Neural crest cell (in vitro differentiated cells): ENCODE measurements around the gene TBC1D10A. TPM values are rescaled to one million over a fixed set of nuclear protein-coding genes. Genes with fewer than 3 reads are reported as not detected.

ENCODE experiments used
- DNase-seq: peaks from one replicate; pipeline ENCODE4 v3.0.0; 2021; ENCODE audit warnings: low read depth, mixed read lengths, low spot score
- H3K27ac Mint-ChIP-seq: one replicate; pipeline ENCODE4 v1.8.0; 2021; ENCODE audit warnings: mild to moderate bottlenecking, mixed read lengths; ENCODE audit not compliant: unreplicated experiment
- H3K27me3 Mint-ChIP-seq: 2 replicates; pipeline ENCODE4 v1.8.0; 2021; ENCODE audit warnings: low read depth, mild to moderate bottlenecking, mixed read lengths
- H3K36me3 Mint-ChIP-seq: 2 replicates; pipeline ENCODE4 v1.8.0; 2021; ENCODE audit warnings: low read depth, mild to moderate bottlenecking, mixed read lengths
- H3K4me1 Mint-ChIP-seq: 2 replicates; pipeline ENCODE4 v1.8.0; 2021; ENCODE audit warnings: mixed read lengths
- H3K4me3 Mint-ChIP-seq: one replicate; pipeline ENCODE4 v1.8.0; 2021; ENCODE audit warnings: mild to moderate bottlenecking, mixed read lengths
- H3K9me3 Mint-ChIP-seq: 2 replicates; pipeline ENCODE4 v1.8.0; 2021; ENCODE audit warnings: mixed read lengths
- total RNA-seq: library from RNA; stranded (reverse); gene quantifications from 2 replicates; pipeline ENCODE4 v1.2.1, GENCODE V29; 2021
- TF ChIP-seq, protein P1 (sequence below): fragments of 200-600 bp; sonication (generic); conservative IDR thresholded peaks from 2 replicates; pipeline ENCODE4 v1.5.0; 2021; ENCODE audit warnings: antibody characterized with exemption, mild to moderate bottlenecking

TBC1D10A gene
- total RNA-seq, 1 donor from 2014 or later = 8.5 TPM

DNA sequence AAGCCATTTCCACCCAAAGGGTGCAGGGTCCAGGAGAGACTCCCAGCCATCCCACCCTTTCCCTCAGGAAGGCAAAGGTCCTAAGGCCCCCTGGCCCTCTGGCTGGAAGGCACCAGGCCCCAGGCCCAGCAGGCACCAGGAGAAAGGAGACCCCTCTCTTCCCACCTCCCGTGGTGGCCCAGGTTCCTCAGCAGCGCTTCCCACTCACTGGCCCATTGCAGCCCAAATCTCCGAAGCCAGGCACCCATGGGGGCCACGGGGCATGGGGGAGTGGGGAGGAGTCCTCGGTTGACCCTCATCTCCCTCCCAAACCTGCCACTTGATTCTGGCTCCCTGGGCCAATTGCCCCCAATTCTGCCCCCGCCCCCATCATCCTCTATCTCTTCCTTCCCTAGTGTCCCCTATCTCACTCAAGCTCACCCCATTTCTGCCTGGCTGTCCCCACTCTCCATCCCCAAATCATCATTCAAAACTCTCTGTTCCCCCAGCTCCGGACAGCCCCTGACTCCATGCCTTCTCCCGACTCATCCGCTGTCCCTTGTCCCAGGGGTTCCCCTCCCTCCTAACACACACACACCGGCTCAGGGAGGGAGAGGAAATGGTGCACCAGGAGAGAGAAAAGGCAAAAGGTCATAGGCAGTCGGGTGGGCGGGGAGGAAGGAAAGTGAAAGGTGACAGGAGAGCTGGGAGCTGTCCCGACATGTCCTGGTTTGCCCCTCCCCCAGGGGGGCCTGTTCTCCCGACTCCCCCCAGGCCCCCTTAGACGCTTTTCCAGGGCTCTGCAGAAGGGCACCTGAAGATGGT lies 81.4 kb downstream of the TBC1D10A start:
- Mint-ChIP-seq H3K9me3 (no peaks in the 10 kb centered on the region), H3K4me3 (peak overlapping the region; percentile 84), H3K27ac (no peak overlapping the region)

GRCh38 chr22:30244641-30245040 lies 82.1 kb downstream of the TBC1D10A start:
- peaks cover 53% of the 10 kb centered on the region for H3K27me3 Mint-ChIP-seq
- TF ChIP-seq, protein P1, sequence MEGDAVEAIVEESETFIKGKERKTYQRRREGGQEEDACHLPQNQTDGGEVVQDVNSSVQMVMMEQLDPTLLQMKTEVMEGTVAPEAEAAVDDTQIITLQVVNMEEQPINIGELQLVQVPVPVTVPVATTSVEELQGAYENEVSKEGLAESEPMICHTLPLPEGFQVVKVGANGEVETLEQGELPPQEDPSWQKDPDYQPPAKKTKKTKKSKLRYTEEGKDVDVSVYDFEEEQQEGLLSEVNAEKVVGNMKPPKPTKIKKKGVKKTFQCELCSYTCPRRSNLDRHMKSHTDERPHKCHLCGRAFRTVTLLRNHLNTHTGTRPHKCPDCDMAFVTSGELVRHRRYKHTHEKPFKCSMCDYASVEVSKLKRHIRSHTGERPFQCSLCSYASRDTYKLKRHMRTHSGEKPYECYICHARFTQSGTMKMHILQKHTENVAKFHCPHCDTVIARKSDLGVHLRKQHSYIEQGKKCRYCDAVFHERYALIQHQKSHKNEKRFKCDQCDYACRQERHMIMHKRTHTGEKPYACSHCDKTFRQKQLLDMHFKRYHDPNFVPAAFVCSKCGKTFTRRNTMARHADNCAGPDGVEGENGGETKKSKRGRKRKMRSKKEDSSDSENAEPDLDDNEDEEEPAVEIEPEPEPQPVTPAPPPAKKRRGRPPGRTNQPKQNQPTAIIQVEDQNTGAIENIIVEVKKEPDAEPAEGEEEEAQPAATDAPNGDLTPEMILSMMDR = no peak
- H3K36me3 Mint-ChIP-seq = no peaks in the 10 kb centered on the region
- H3K27ac Mint-ChIP-seq = no peak overlapping the region
- H3K9me3 Mint-ChIP-seq = no peaks in the 10 kb centered on the region
- peaks cover 19% of the 10 kb centered on the region for H3K4me1 Mint-ChIP-seq
- DNase-seq = no peak
- H3K4me3 Mint-ChIP-seq = peak overlapping the region; percentile 78

More for the DNA sequence above, 81.4 kb downstream of the TBC1D10A start:
- TF ChIP-seq, protein P1 = no peak
- H3K27me3 Mint-ChIP-seq = peaks cover 58% of the 10 kb centered on the region
- H3K36me3 Mint-ChIP-seq = no peaks in the 10 kb centered on the region
- DNase-seq = no peak
- peaks cover 21% of the 10 kb centered on the region for H3K4me1 Mint-ChIP-seq

DNA sequence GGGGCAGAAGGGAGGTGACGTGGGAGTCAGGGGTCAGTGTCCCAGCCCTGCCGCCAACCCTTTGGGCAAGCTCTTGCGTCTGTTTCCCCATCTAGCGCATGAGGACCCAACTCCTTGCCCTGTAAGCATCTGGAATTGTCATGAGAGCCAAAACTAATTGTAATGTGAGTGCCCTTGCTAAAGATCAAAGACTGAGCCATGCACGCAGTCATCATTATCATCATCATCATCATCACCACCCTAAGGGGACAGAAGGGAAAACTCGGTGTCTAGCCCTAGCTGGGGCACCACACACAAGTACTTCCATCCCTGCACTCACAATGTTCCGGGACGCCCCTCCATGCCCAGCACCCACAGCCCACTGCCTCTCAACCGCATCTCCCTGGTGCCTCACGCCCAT lies 82.7 kb downstream of the TBC1D10A start:
- peaks cover 15% of the 10 kb centered on the region for H3K4me1 Mint-ChIP-seq
- H3K9me3 Mint-ChIP-seq = no peaks in the 10 kb centered on the region
- H3K27me3 Mint-ChIP-seq = peaks cover 50% of the 10 kb centered on the region
- no peak for DNase-seq
- no peak overlapping the region for H3K27ac Mint-ChIP-seq
- H3K4me3 Mint-ChIP-seq = peak overlapping the region; percentile 17
- no peaks in the 10 kb centered on the region for H3K36me3 Mint-ChIP-seq
- TF ChIP-seq, protein P1 = no peak

DNA sequence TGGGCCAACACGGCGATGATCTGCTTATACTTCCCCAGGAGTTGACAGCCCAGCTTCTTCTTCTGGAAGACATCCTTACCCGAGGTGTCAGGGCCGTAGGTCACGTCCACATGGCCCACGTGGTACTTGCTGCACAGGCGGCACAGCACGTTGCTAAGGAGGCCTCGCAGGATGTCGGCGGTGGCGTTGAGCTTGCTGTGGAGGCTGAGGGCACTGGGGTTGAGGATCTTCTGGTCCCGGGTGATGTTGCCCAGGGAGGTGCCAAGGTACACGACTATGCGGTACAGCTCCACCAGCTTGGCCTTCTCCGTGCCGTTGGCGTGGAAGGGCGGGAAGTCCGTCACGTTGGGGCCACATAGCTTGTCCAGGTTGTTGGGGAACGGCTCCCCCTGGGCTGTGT lies 83.1 kb downstream of the TBC1D10A start:
- TF ChIP-seq, protein P1 = no peak
- H3K4me3 Mint-ChIP-seq = no peak overlapping the region
- no peaks in the 10 kb centered on the region for H3K36me3 Mint-ChIP-seq
- H3K9me3 Mint-ChIP-seq = no peaks in the 10 kb centered on the region
- peaks cover 17% of the 10 kb centered on the region for H3K4me1 Mint-ChIP-seq
- H3K27ac Mint-ChIP-seq = peak overlapping the region; percentile 12
- no peak for DNase-seq
- peaks cover 49% of the 10 kb centered on the region for H3K27me3 Mint-ChIP-seq

Other genes starting within 250 kb of the TBC1D10A start
- gene HORMAD2, start 246.5 kb downstream of the TBC1D10A start, total RNA-seq = not detected in 2 replicates
- 0.57 and 1.1 TPM in 2 replicates for gene LIF, start 80.2 kb downstream of the TBC1D10A start, total RNA-seq
- not detected in 2 replicates for gene OSM, start 60.1 kb downstream of the TBC1D10A start, total RNA-seq
- 6.2 and 8.7 TPM in 2 replicates for gene CASTOR1, start 37.4 kb downstream of the TBC1D10A start, total RNA-seq
- gene SF3A1, start 30.0 kb upstream of the TBC1D10A start, total RNA-seq = 252 and 265 TPM in 2 replicates
- 8.3 and 9.3 TPM in 2 replicates for gene CCDC157, start 30.1 kb upstream of the TBC1D10A start, total RNA-seq
- gene RNF215, start 60.5 kb upstream of the TBC1D10A start, total RNA-seq = 27.4 and 29.2 TPM in 2 replicates
- 10.8 and 11.6 TPM in 2 replicates for gene SEC14L2, start 70.1 kb upstream of the TBC1D10A start, total RNA-seq
- gene MTFP1, start 98.8 kb upstream of the TBC1D10A start, total RNA-seq = 37.4 and 38.9 TPM in 2 replicates
- gene SEC14L3, start 145.1 kb upstream of the TBC1D10A start, total RNA-seq = not detected in 2 replicates
- gene SEC14L4, start 178.8 kb upstream of the TBC1D10A start, total RNA-seq = 0.11 and 0.21 TPM in 2 replicates
- gene SEC14L6, start 219.8 kb upstream of the TBC1D10A start, total RNA-seq = 3.3 and 3.6 TPM in 2 replicates
- 7.3 and 8.8 TPM in 2 replicates for gene GAL3ST1, start 247.7 kb upstream of the TBC1D10A start, total RNA-seq